ENCODE measurements around the gene CCDC116. TPM values are rescaled to one million over a fixed set of nuclear protein-coding genes. Genes with fewer than 3 reads are reported as not detected.

The CCDC116 gene
- total RNA-seq, 6 donors from 2014 or later, result 0.26 to 4.2 (median 0.97) TPM; not detected in 2

GRCh38 chr22:21659864-21660525 lies 27.4 kb downstream of the CCDC116 start:
- TF ChIP-seq EP300 (IDR thresholded peaks at IDR 0.05) (no peak), POLR2AphosphoS5 (IDR thresholded peaks at IDR 0.05) (no peak), POLR2A (IDR thresholded peaks at IDR 0.05) (no peak), CTCF (IDR thresholded peaks at IDR 0.05) (no peak)
- no peak overlapping the region for H3K27ac ChIP-seq
- H3K36me3 ChIP-seq, result no peaks in the 10 kb centered on the region
- no peak overlapping the region for H3K4me3 ChIP-seq
- no peaks in the 10 kb centered on the region for H3K27me3 ChIP-seq
- H3K4me1 ChIP-seq, result peaks cover 8 to 17% (median 11%) of the 10 kb centered on the region in 4 donors
- H3K9me3 ChIP-seq, result no peaks in the 10 kb centered on the region
- ATAC-seq (ENCODE audit: low FRiP score in 2 of 2) (no peak), DNase-seq (no peak)
- 84 to 88% methylated on average over 4 to 7 of the region's 7 CpGs for WGBS, 2 donors

DNA sequence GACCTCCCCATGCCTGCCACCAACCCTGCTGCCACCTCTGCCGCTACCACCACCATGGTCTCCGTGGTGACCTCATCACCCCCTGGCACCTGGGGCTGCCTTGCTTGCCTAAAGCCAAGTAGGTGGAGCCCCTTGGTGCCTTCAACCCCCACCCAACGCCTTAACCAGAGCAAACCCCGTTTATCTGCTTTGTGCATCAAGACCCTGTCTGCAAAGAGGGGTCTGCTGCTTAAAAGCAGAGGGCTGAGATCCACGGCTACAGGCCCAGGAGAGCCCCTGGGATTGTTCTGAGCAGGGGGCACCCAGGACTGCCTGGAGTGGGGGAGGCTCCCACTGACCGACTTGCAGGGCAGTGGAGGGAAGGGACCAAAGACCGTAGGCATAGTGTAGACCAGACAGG lies 28.3 kb downstream of the CCDC116 start:
- no peak for TF ChIP-seq CTCF (IDR thresholded peaks at IDR 0.05)
- TF ChIP-seq EP300 (IDR thresholded peaks at IDR 0.05), result no peak
- no peak for TF ChIP-seq POLR2AphosphoS5 (IDR thresholded peaks at IDR 0.05)
- no peak for TF ChIP-seq POLR2A (IDR thresholded peaks at IDR 0.05)
- no peak for ATAC-seq (ENCODE audit: low FRiP score in 2 of 2)
- no peak for DNase-seq
- H3K27ac ChIP-seq, result no peak overlapping the region
- peaks cover 12 to 24% (median 15%) of the 10 kb centered on the region in 4 donors for H3K4me1 ChIP-seq
- no peaks in the 10 kb centered on the region for H3K9me3 ChIP-seq
- H3K4me3 ChIP-seq, result no peak overlapping the region
- H3K27me3 ChIP-seq, result no peaks in the 10 kb centered on the region
- H3K36me3 ChIP-seq, result no peaks in the 10 kb centered on the region
- WGBS, 2 donors, result 85 to 94% methylated on average over 4 to 7 of the region's 7 CpGs

DNA sequence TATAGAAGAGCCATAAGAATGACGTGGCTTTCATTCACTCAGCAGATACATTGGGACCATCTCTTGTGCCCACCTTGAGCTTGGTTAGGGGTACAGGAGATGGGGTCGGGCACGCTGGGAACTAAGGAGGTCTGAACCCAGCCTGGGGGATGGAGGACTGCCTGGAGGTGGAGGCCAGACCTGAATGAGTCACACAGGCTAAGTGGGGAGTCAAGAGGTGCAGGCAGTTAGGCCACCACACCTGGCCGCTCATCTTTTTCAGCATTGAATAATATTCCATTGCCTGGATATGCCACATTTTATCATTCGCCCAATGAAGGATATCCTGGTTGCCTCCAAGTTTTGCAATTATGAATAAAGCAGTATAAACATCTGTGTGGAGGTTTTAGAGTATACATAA lies 29.4 kb downstream of the CCDC116 start:
- DNase-seq, result no peak
- peaks cover 12 to 24% (median 18%) of the 10 kb centered on the region in 4 donors for H3K4me1 ChIP-seq
- no peak for ATAC-seq (ENCODE audit: low FRiP score in 2 of 2)
- WGBS, 2 donors, result 91 to 97% methylated on average over 5 of the region's 5 CpGs
- no peak for TF ChIP-seq CTCF (IDR thresholded peaks at IDR 0.05)
- no peak for TF ChIP-seq POLR2A (IDR thresholded peaks at IDR 0.05)
- TF ChIP-seq POLR2AphosphoS5 (IDR thresholded peaks at IDR 0.05), result no peak
- TF ChIP-seq EP300 (IDR thresholded peaks at IDR 0.05), result no peak
- no peaks in the 10 kb centered on the region for H3K9me3 ChIP-seq
- H3K27ac ChIP-seq, result no peak overlapping the region
- H3K4me3 ChIP-seq, result no peak overlapping the region
- H3K36me3 ChIP-seq, result no peaks in the 10 kb centered on the region
- no peaks in the 10 kb centered on the region for H3K27me3 ChIP-seq

GRCh38 chr22:21663738-21664137 lies 31.2 kb downstream of the CCDC116 start:
- H3K27ac ChIP-seq, result no peak overlapping the region
- WGBS, 2 donors, result 92 to 95% methylated on average over 2 of the region's 2 CpGs

More at GRCh38 chr22:21663738-21664137, 31.2 kb downstream of the CCDC116 start:
- ATAC-seq (ENCODE audit: low FRiP score in 2 of 2) (no peak), DNase-seq (no peak)
- no peaks in the 10 kb centered on the region for H3K9me3 ChIP-seq
- H3K4me1 ChIP-seq, result peaks cover 10 to 17% (median 12%) of the 10 kb centered on the region in 4 donors
- no peaks in the 10 kb centered on the region for H3K36me3 ChIP-seq
- H3K27me3 ChIP-seq, result no peaks in the 10 kb centered on the region
- H3K4me3 ChIP-seq, result no peak overlapping the region
- no peak for TF ChIP-seq POLR2A (IDR thresholded peaks at IDR 0.05)
- TF ChIP-seq EP300 (IDR thresholded peaks at IDR 0.05), result no peak
- TF ChIP-seq CTCF (IDR thresholded peaks at IDR 0.05), result no peak
- TF ChIP-seq POLR2AphosphoS5 (IDR thresholded peaks at IDR 0.05), result no peak

Data from upper lobe of left lung (tissue), 6 donors.